H1 (cell line): Measurements from ENCODE around the gene GTF2IRD1. TPM values are rescaled to one million over a fixed set of nuclear protein-coding genes. Genes with fewer than 3 reads are reported as not detected.
"Not testable (repeated sequence)": the region's sequence is repeated elsewhere in the genome, so short reads cannot be mapped to it uniquely, and the experiment has no call there.

Experiments
- CTCF ChIA-PET: fragments of 300-600 bp; sonication (Branson Sonifier 250); formaldehyde crosslinking; loops from one replicate; lab custom pipeline; 2021; ENCODE audit not compliant: partially characterized antibody; lab: Charles Lee
- POLR2A ChIA-PET: fragments of 300-600 bp; sonication (Branson Sonifier 250); formaldehyde crosslinking; loops from one replicate; lab custom pipeline; 2021; ENCODE audit warnings: inconsistent platforms; ENCODE audit not compliant: partially characterized antibody; lab: Charles Lee
- DNase-seq, 2 experiments: peaks; one replicate each; pipeline versions ENCODE4 v3.0.0 to v3.0.0-alpha.2; 2010 to 2022; ENCODE audit warnings: low spot score in 2 of 2, low read depth in 1 of 2, mixed read lengths in 1 of 2
- FAIRE-seq: peaks from 2 replicates; lab custom pipeline; 2011; peaks lifted over from hg19 to GRCh38; lab: Jason Lieb, UNC
- H2AFZ ChIP-seq: 2 replicates; pipeline ENCODE4 v1.8.1; 2012; ENCODE audit warnings: low read length, inconsistent platforms
- H2AK5ac ChIP-seq: 2 replicates; pipeline ENCODE4 v1.6.1; 2013; ENCODE audit warnings: low read depth, low read length
- H2BK120ac ChIP-seq: replicated peaks from 2 replicates; pipeline ENCODE3; 2013; ENCODE audit warnings: low read depth, low read length, inconsistent platforms
- H2BK12ac ChIP-seq: 2 replicates; pipeline ENCODE4 v1.6.1; 2013; ENCODE audit warnings: low read depth, low read length
- H2BK15ac ChIP-seq: 2 replicates; pipeline ENCODE4 v1.6.1; 2013; ENCODE audit warnings: low read length
- H2BK20ac ChIP-seq: 2 replicates; pipeline ENCODE4 v1.6.1; 2013; ENCODE audit warnings: low read length
- H2BK5ac ChIP-seq: 2 replicates; pipeline ENCODE4 v1.6.1; 2013; ENCODE audit warnings: low read depth, low read length
- H3K14ac ChIP-seq: 2 replicates; pipeline ENCODE4 v1.6.1; 2013; ENCODE audit warnings: inconsistent platforms; ENCODE audit not compliant: insufficient read length
- H3K18ac ChIP-seq: 2 replicates; pipeline ENCODE4 v1.6.1; 2013; ENCODE audit warnings: low read length; ENCODE audit errors: extremely low read depth
- H3K23ac ChIP-seq: 2 replicates; pipeline ENCODE4 v1.6.1; 2013; ENCODE audit warnings: inconsistent platforms; ENCODE audit not compliant: insufficient read length
- H3K23me2 ChIP-seq: 2 replicates; pipeline ENCODE4 v1.6.1; 2013; ENCODE audit warnings: low read depth, low read length
- H3K27ac ChIP-seq: 2 replicates; pipeline ENCODE4 v1.6.1; 2011; ENCODE audit warnings: low read depth, low read length, inconsistent platforms
- H3K27me3 ChIP-seq, 4 experiments: replicated peaks in 1 of 4; 1 replicate in 1 of 4; 2 replicates in 3 of 4; pipeline versions ENCODE4 v1.6.1 to v1.8.1; 2011 to 2013; ENCODE audit warnings: low read length in 3 of 4, mild to moderate bottlenecking in 3 of 4, inconsistent platforms in 2 of 4, mixed read lengths in 2 of 4, moderate library complexity in 1 of 4; ENCODE audit not compliant: control insufficient read depth in 3 of 4, insufficient read depth in 3 of 4; ENCODE audit errors: extremely low read depth in 1 of 4
- H3K36me3 ChIP-seq, 4 experiments: 2 replicates each; pipeline versions ENCODE4 v1.6.1 to v1.8.1; 2011 to 2013; ENCODE audit warnings: mild to moderate bottlenecking in 4 of 4, low read length in 3 of 4, moderate library complexity in 2 of 4, control low read depth in 1 of 4, inconsistent platforms in 1 of 4; ENCODE audit not compliant: insufficient read depth in 4 of 4, control insufficient read depth in 2 of 4
- H3K4ac ChIP-seq: replicated peaks from 2 replicates; pipeline ENCODE3; 2013; ENCODE audit warnings: low read length, low read depth, mixed read lengths, inconsistent platforms; ENCODE audit not compliant: insufficient read length
- H3K4me1 ChIP-seq, 4 experiments: replicated peaks in 1 of 4; 1 replicate in 1 of 4; 2 replicates in 3 of 4; pipeline versions ENCODE4 v1.6.1 to v1.8.1; 2011 to 2013; ENCODE audit warnings: low read length in 3 of 4, inconsistent platforms in 2 of 4, mixed read lengths in 1 of 4; ENCODE audit not compliant: insufficient read depth in 4 of 4, control insufficient read depth in 3 of 4
- H3K4me2 ChIP-seq, 2 experiments: 2 replicates each; pipeline versions ENCODE4 v1.6.1 to v1.8.1; 2011 to 2013; ENCODE audit warnings: low read depth in 2 of 2, low read length in 2 of 2, control low read depth in 1 of 2, inconsistent platforms in 1 of 2, mild to moderate bottlenecking in 1 of 2; ENCODE audit not compliant: insufficient read depth in 1 of 2
- H3K4me3 ChIP-seq, 4 experiments: fragments of 200-600, 300-600 bp in 1 of 4; sonication (generic), shearing (Covaris generic), sonication (Bioruptor Twin) in 1 of 4; 2 replicates each; pipeline versions ENCODE4 v1.5.1 to v1.8.1; 2011 to 2016; ENCODE audit warnings: low read length in 4 of 4, low read depth in 3 of 4, control low read depth in 2 of 4, inconsistent platforms in 2 of 4, mild to moderate bottlenecking in 2 of 4, mixed read lengths in 1 of 4, moderate library complexity in 1 of 4; ENCODE audit not compliant: insufficient read depth in 2 of 4; ENCODE audit errors: extremely low read depth in 1 of 4
- H3K56ac ChIP-seq: replicated peaks from 2 replicates; pipeline ENCODE3; 2013; ENCODE audit warnings: low read depth, mild to moderate bottlenecking, mixed read lengths, low read length, inconsistent platforms; ENCODE audit not compliant: insufficient read length
- H3K79me1 ChIP-seq: 2 replicates; pipeline ENCODE4 v1.6.1; 2013; ENCODE audit warnings: low read depth, low read length, control low read depth
- H3K79me2 ChIP-seq, 2 experiments: 2 replicates each; pipeline versions ENCODE4 v1.6.1 to v1.8.1; 2012 to 2013; ENCODE audit warnings: low read length in 2 of 2, mild to moderate bottlenecking in 2 of 2, inconsistent platforms in 1 of 2; ENCODE audit not compliant: insufficient read depth in 2 of 2, control insufficient read depth in 1 of 2
- H3K9ac ChIP-seq, 4 experiments: replicated peaks in 1 of 4; 1 replicate in 1 of 4; 2 replicates in 3 of 4; pipeline versions ENCODE4 v1.6.1 to v1.8.1; 2011 to 2013; ENCODE audit warnings: low read depth in 3 of 4, low read length in 3 of 4, control low read depth in 2 of 4, mild to moderate bottlenecking in 2 of 4, moderate library complexity in 2 of 4, inconsistent platforms in 1 of 4; ENCODE audit errors: extremely low read depth in 1 of 4
- H3K9me3 ChIP-seq, 2 experiments: 2 replicates each; pipeline versions ENCODE4 v1.6.1 to v1.8.1; 2012 to 2013; ENCODE audit warnings: mild to moderate bottlenecking in 2 of 2, moderate library complexity in 2 of 2, control low read depth in 1 of 2, inconsistent platforms in 1 of 2, low read depth in 1 of 2, low read length in 1 of 2, mixed read lengths in 1 of 2; ENCODE audit not compliant: insufficient read depth in 2 of 2
- H4K20me1 ChIP-seq, 2 experiments: replicated peaks in 1 of 2; 2 replicates each; pipeline versions ENCODE3 to v1.8.1; 2011 to 2013; ENCODE audit warnings: inconsistent platforms in 2 of 2, low read length in 2 of 2, mild to moderate bottlenecking in 1 of 2; ENCODE audit not compliant: insufficient read depth in 2 of 2, control insufficient read depth in 1 of 2
- H4K5ac ChIP-seq: 2 replicates; pipeline ENCODE4 v1.6.1; 2013; ENCODE audit warnings: low read length, low read depth, mixed read lengths, inconsistent platforms; ENCODE audit not compliant: insufficient read length
- H4K8ac ChIP-seq: 2 replicates; pipeline ENCODE4 v1.8.0; 2013; ENCODE audit warnings: mild to moderate bottlenecking, moderate library complexity, low read length, inconsistent platforms; ENCODE audit not compliant: insufficient read depth; ENCODE audit errors: extremely low read depth
- H4K91ac ChIP-seq: replicated peaks from 2 replicates; pipeline ENCODE3; 2013; ENCODE audit warnings: low read length, mixed read lengths, inconsistent platforms; ENCODE audit not compliant: insufficient read length
- WGBS, 2 experiments: shearing (Covaris generic) in 1 of 2; methylation state at CpG; one replicate each; pipeline versions ENCODE4 v1.1.6 to v1.1.7; 2013 to 2015; ENCODE audit warnings: low lambda C conversion rate in 2 of 2, mixed read lengths in 2 of 2, inconsistent platforms in 1 of 2, low coverage in 1 of 2, missing lambda C conversion rate in 1 of 2; ENCODE audit not compliant: insufficient replicate concordance in 2 of 2, insufficient coverage in 1 of 2, insufficient read length in 1 of 2; ENCODE audit errors: extremely low coverage in 1 of 2, missing lambda C conversion rate in 1 of 2; 5-methylcytosine and 5-hydroxymethylcytosine counted together
- polyA plus RNA-seq, 7 experiments: library from polyadenylated mRNA; depleted of rRNA in 3 of 7; stranded (reverse) in 5 of 7; unstranded in 2 of 7; fragments of >200 nt in 5 of 7; fragments of 200-250 nt in 2 of 7; gene quantifications; 1 replicate in 5 of 7; 2 replicates in 1 of 7; 4 replicates in 1 of 7; pipeline versions ENCODE4 v1.2.1 to v1.2.3, GENCODE V29; 2011 to 2013; ENCODE audit warnings: missing spikeins in 2 of 7, mixed read lengths in 2 of 7
- total RNA-seq: library from RNA; stranded (reverse); fragmentation: NEBNext Ultra II Directional; extraction: Animal tissue kit (Norgen Biotek cat#: 25700); gene quantifications from 2 replicates; pipeline ENCODE4 v1.2.1, GENCODE V29; 2021

GTF2IRD1 gene
- total and polyA plus RNA-seq, 2 of the 8 experiments (the other 6 are each of a cell fraction or from before 2014, with no cell fraction given), result 27.4 to 45.4 TPM

DNA sequence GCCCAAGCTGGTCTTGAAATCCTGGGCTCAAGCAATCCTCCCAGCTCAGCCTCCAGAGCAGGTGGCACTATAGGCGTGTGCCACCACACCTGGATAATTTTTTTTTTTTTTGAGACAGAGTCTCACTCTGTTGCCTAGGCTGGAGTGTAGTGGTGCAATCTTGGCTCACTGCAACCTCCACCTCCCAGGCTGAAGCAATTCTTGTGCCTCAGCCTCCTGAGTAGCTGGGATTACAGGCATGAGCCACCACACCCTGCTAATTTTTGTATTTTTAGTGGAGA, 16.5 kb upstream of the GTF2IRD1 start:
- H4K8ac ChIP-seq, DNase-seq, H3K9me3 ChIP-seq, H3K18ac ChIP-seq, H3K14ac ChIP-seq, H2BK120ac ChIP-seq, H3K27me3 ChIP-seq, H3K9ac ChIP-seq, H2BK5ac ChIP-seq, H4K20me1 ChIP-seq, H3K79me1 ChIP-seq, H4K5ac ChIP-seq, H2BK20ac ChIP-seq, H3K36me3 ChIP-seq, H3K27ac ChIP-seq, H3K4me2 ChIP-seq, H2BK12ac ChIP-seq, H3K23ac ChIP-seq, H3K4ac ChIP-seq, H4K91ac ChIP-seq, H3K4me3 ChIP-seq, H2AK5ac ChIP-seq, H3K56ac ChIP-seq, H2BK15ac ChIP-seq, H3K79me2 ChIP-seq, H3K4me1 ChIP-seq, POLR2A ChIA-PET, H3K23me2 ChIP-seq, FAIRE-seq, H2AFZ ChIP-seq: not testable (repeated sequence)
- CTCF ChIA-PET, result interaction anchor here (0.6 to 5.6 kb wide), 5 partner anchors 13 to 96 kb away, joined by 3 to 34 read pairs (median 3); no protein-coding TSS in a partner anchor
- 92% methylated on average over 1 of the region's 1 CpG; no CpG with 5 or more reads in 1 of the 2 experiments for WGBS, 2 experiments
